Measurements from ENCODE around the gene ILRUN. TPM values are rescaled to one million over a fixed set of nuclear protein-coding genes. Genes with fewer than 3 reads are reported as not detected.

Gene ILRUN
- total and polyA plus RNA-seq, 9 of the 15 experiments (the other 6 are each of a cell fraction or from before 2014, with no cell fraction given): 24.9 to 78.9 (median 53.4) TPM

GRCh38 chr6:34697904-34698559 lies 1.5 kb upstream of the ILRUN start (continued):
- TF ChIP-seq ZNF395 (CRISPR knock-in tag; IDR thresholded peaks at IDR 0.05) (no peak), TBL1XR1 (IDR thresholded peaks at IDR 0.05; ENCODE audit: low read length in 2 of 2) (no peak), BACH1 (tag; IDR thresholded peaks at IDR 0.05) (no peak), CUX1 (CRISPR knock-in tag; IDR thresholded peaks at IDR 0.05) (no peak), HIVEP1 (CRISPR knock-in tag; IDR thresholded peaks at IDR 0.05) (no peak), POLR2H (tag; IDR thresholded peaks at IDR 0.05; ENCODE audit: low read depth) (peak; percentile 32; the same call in 1 of the 2 replicates), KDM5B (IDR thresholded peaks at IDR 0.05; ENCODE audit: insufficient replicate concordance, low read depth, low read length) (no peak), ZNF507 (tag; conservative IDR thresholded peaks at IDR 0.05) (no peak), RFX5 (IDR thresholded peaks at IDR 0.05; ENCODE audit: low read depth, low read length) (no peak), ZNF79 (CRISPR knock-in tag; IDR thresholded peaks at IDR 0.05; ENCODE audit: low read depth) (no peak), TCF7L2 (IDR thresholded peaks at IDR 0.05; ENCODE audit: low read depth, low read length) (no peak), ERF (CRISPR knock-in tag; IDR thresholded peaks at IDR 0.05) (no peak), NR0B1 (IDR thresholded peaks at IDR 0.05; ENCODE audit: partially characterized antibody) (no peak), ZNF589 (CRISPR knock-in tag; IDR thresholded peaks at IDR 0.05; ENCODE audit: low read depth) (0 out of 2 replicates have a peak, but pooled peaks have one; percentile 30), DIDO1 (tag; IDR thresholded peaks at IDR 0.05; ENCODE audit: low read depth) (no peak), ZNF584 (CRISPR knock-in tag; IDR thresholded peaks at IDR 0.05; ENCODE audit: low read depth) (no peak; the same call in 1 of the 2 replicates), PML (IDR thresholded peaks at IDR 0.05; ENCODE audit: low read length) (no peak), TAF9B (IDR thresholded peaks at IDR 0.05; ENCODE audit: partially characterized antibody) (peak; percentile 48), DNMT1 (IDR thresholded peaks at IDR 0.05) (no peak), TAL1 (IDR thresholded peaks at IDR 0.05) (no peak), ZNF134 (CRISPR knock-in tag; conservative IDR thresholded peaks at IDR 0.05) (no peak), BCL6 (CRISPR knock-in tag; IDR thresholded peaks at IDR 0.05) (no peak), ZNF12 (CRISPR knock-in tag; IDR thresholded peaks at IDR 0.05) (no peak)

All from K562 (cell line).